A172 (cell line): ENCODE data around the gene ACOT7. TPM values are rescaled to one million over a fixed set of nuclear protein-coding genes. Genes with fewer than 3 reads are reported as not detected.

Source experiments
- DNase-seq: peaks from one replicate; pipeline ENCODE4 v3.0.0-alpha.2; 2015; ENCODE audit warnings: low spot score
- total RNA-seq: library from RNA; depleted of rRNA; stranded (reverse); fragments of >200 nt; shearing (Covaris generic); gene quantifications from 2 replicates; pipeline ENCODE4 v1.2.3, GENCODE V29; 2014

The ACOT7 gene
- total RNA-seq, 1 experiment from 2014 or later = 44.2 TPM

- DNase-seq = peak; percentile 87
Observed at GRCh38 chr1:6343506-6344405, 49.8 kb downstream of the ACOT7 start.

GRCh38 chr1:6342056-6342455, 51.5 kb downstream of the ACOT7 start:
- DNase-seq = no peak

- DNase-seq = no peak
Observed at GRCh38 chr1:6338695-6339094, 54.9 kb downstream of the ACOT7 start.

GRCh38 chr1:6336776-6337622, 56.6 kb downstream of the ACOT7 start:
- DNase-seq = no peak

GRCh38 chr1:6334261-6334993, 59.1 kb downstream of the ACOT7 start:
- no peak for DNase-seq

- no peak for DNase-seq
Observed at GRCh38 chr1:6332821-6333220, 60.7 kb downstream of the ACOT7 start.

GRCh38 chr1:6331543-6332273, 61.9 kb downstream of the ACOT7 start:
- DNase-seq = no peak

- DNase-seq = peak; percentile 47
Observed at GRCh38 chr1:6330410-6330911, 63.1 kb downstream of the ACOT7 start.

- no peak for DNase-seq
Observed at GRCh38 chr1:6329851-6330250, 63.7 kb downstream of the ACOT7 start.

- DNase-seq = no peak
Observed at GRCh38 chr1:6329396-6329795, 64.2 kb downstream of the ACOT7 start.

- DNase-seq = no peak
Observed at GRCh38 chr1:6328696-6329095, 64.9 kb downstream of the ACOT7 start.

GRCh38 chr1:6328091-6328490, 65.5 kb downstream of the ACOT7 start:
- no peak for DNase-seq

- DNase-seq = no peak
Observed at GRCh38 chr1:6325482-6325881, 68.1 kb downstream of the ACOT7 start.

- no peak for DNase-seq
Observed at GRCh38 chr1:6322161-6322560, 71.4 kb downstream of the ACOT7 start.

GRCh38 chr1:6321205-6321604, 72.4 kb downstream of the ACOT7 start:
- no peak for DNase-seq

GRCh38 chr1:6317098-6317760, 76.3 kb downstream of the ACOT7 start:
- DNase-seq = peak; percentile 53

GRCh38 chr1:6316240-6317097, 77.1 kb downstream of the ACOT7 start:
- no peak for DNase-seq

- DNase-seq = no peak
Observed at GRCh38 chr1:6314503-6314902, 79.1 kb downstream of the ACOT7 start.

- no peak for DNase-seq
Observed at GRCh38 chr1:6313393-6314200, 80.0 kb downstream of the ACOT7 start.
